ENCODE data around the gene PPP1R37.

- TF ChIP-seq CTCF (IDR thresholded peaks at IDR 0.05), result no peak
- TF ChIP-seq POLR2A (IDR thresholded peaks at IDR 0.05), result no peak
These were observed 52.6 kb downstream of the PPP1R37 start for GRCh38 chr19:45145270-45146189.

Measured in thyroid gland (tissue), 4 donors.